MM.1S (cell line): ENCODE data around the gene RAB7A.

Source experiments
- DNase-seq: peaks from one replicate; pipeline ENCODE4 v3.0.0-alpha.2; 2015
- H2AFZ ChIP-seq: fragments of 300-600 bp; sonication (generic); 2 replicates; pipeline ENCODE4 v1.6.0; 2016; ENCODE audit warnings: antibody characterized with exemption, low read length
- H3F3A ChIP-seq: fragments of 300-600 bp; sonication (generic); 2 replicates; pipeline ENCODE4 v1.6.1; 2016; ENCODE audit warnings: mild to moderate bottlenecking, antibody characterized with exemption, low read length, moderate library complexity, mixed read lengths; ENCODE audit not compliant: insufficient read depth
- H3K27ac ChIP-seq: fragments of 300-600 bp; sonication (generic); 2 replicates; pipeline ENCODE4 v1.5.1; 2016; ENCODE audit warnings: mild to moderate bottlenecking, low read length
- H3K27me3 ChIP-seq: fragments of 300-600 bp; sonication (generic); replicated peaks from 2 replicates; pipeline ENCODE4 v1.6.0; 2016; ENCODE audit warnings: low read length; ENCODE audit not compliant: insufficient read depth
- H3K36me3 ChIP-seq: fragments of 300-600 bp; sonication (generic); replicated peaks from 2 replicates; pipeline ENCODE4 v1.6.1; 2016; ENCODE audit warnings: mild to moderate bottlenecking, low read length, mixed read lengths; ENCODE audit not compliant: insufficient read depth
- H3K4me1 ChIP-seq: fragments of 300-600 bp; sonication (generic); 2 replicates; pipeline ENCODE4 v1.6.1; 2016; ENCODE audit warnings: low read length, mixed read lengths
- H3K4me2 ChIP-seq: fragments of 300-600 bp; sonication (generic); 2 replicates; pipeline ENCODE4 v1.6.0; 2016; ENCODE audit warnings: low read depth, low read length
- H3K4me3 ChIP-seq: fragments of 300-600 bp; sonication (generic); 2 replicates; pipeline ENCODE4 v1.5.1; 2016; ENCODE audit warnings: low read length, mixed read lengths
- H3K79me2 ChIP-seq: fragments of 300-600 bp; sonication (generic); 2 replicates; pipeline ENCODE4 v1.6.1; 2016; ENCODE audit warnings: mixed run types, low read length, mixed read lengths
- H3K9ac ChIP-seq: fragments of 300-600 bp; sonication (generic); 2 replicates; pipeline ENCODE4 v1.6.1; 2016; ENCODE audit warnings: low read length, mixed read lengths
- H3K9me2 ChIP-seq: fragments of 300-600 bp; sonication (generic); replicated peaks from 2 replicates; pipeline ENCODE4 v1.6.1; 2016; ENCODE audit warnings: mild to moderate bottlenecking, low read length, mixed read lengths; ENCODE audit not compliant: insufficient read depth
- H3K9me3 ChIP-seq: fragments of 300-600 bp; sonication (generic); replicated peaks from 2 replicates; pipeline ENCODE4 v1.6.1; 2016; ENCODE audit warnings: mild to moderate bottlenecking, low read length, mixed read lengths; ENCODE audit not compliant: insufficient read depth
- H4K20me1 ChIP-seq: fragments of 300-600 bp; sonication (generic); 2 replicates; pipeline ENCODE4 v1.6.1; 2016; ENCODE audit warnings: mild to moderate bottlenecking, low read length, moderate library complexity, mixed read lengths; ENCODE audit not compliant: insufficient read depth
- CTCF ChIP-seq: fragments of 300-600 bp; sonication (generic); IDR thresholded peaks from 2 replicates; pipeline ENCODE4 v1.5.1; 2016; ENCODE audit warnings: antibody characterized with exemption, low read length, mixed read lengths
- EZH2 ChIP-seq: fragments of 300-600 bp; sonication (generic); optimal IDR thresholded peaks from 2 replicates; pipeline ENCODE3; 2017; ENCODE audit warnings: low read depth, mild to moderate bottlenecking, antibody characterized with exemption, low read length, mixed read lengths
- EZH2phosphoT487 ChIP-seq: fragments of 300-600 bp; sonication (generic); IDR thresholded peaks from 2 replicates; pipeline ENCODE4 v1.6.1; 2018; ENCODE audit warnings: antibody characterized with exemption, low read length

RAB7A gene

DNA sequence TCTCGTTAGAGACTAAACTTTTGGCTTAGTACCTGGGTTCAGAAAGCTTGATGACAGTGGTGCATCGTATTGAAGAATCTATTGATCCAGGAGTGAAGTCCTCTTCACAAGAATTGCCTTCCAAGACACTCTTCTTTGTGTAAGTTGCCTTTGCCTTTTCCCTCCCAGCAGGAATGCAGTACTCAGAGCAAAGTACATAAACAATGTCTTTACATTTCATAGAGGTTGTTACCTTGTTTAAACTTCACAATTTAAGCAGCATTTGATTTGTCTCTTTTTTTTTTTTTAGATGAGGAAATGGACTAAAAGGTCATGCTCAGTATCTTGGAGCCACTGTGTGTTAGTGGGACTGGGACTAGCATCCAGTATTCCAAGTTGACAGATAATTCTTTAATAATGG is 9.9 kb downstream of the RAB7A start:
- Histone ChIP-seq H3K4me3 (no peak overlapping the region), H3K4me2 (no peak overlapping the region), H3K9me2 (no peaks in the 10 kb centered on the region), H3K27me3 (no peaks in the 10 kb centered on the region), H2AFZ (no peak overlapping the region), H3K9me3 (no peaks in the 10 kb centered on the region), H4K20me1 (peaks cover 55% of the 10 kb centered on the region), H3K27ac (no peak overlapping the region), H3F3A (no peaks in the 10 kb centered on the region), H3K79me2 (peaks cover 99% of the 10 kb centered on the region), H3K4me1 (no peaks in the 10 kb centered on the region), H3K9ac (no peak overlapping the region), H3K36me3 (0 out of 2 replicates have a peak, but pooled peaks cover 7% of the 10 kb centered on the region)
- DNase-seq = no peak
- TF ChIP-seq EZH2 (no peak), EZH2phosphoT487 (no peak), CTCF (no peak)

GRCh38 chr3:128736601-128737000 is 10.6 kb downstream of the RAB7A start:
- Histone ChIP-seq H3F3A (no peaks in the 10 kb centered on the region), H2AFZ (no peak overlapping the region), H3K27me3 (no peaks in the 10 kb centered on the region), H3K9me2 (no peaks in the 10 kb centered on the region), H3K4me3 (no peak overlapping the region), H3K79me2 (peaks cover 99% of the 10 kb centered on the region), H3K36me3 (peaks cover 8% of the 10 kb centered on the region; the same call in 1 of the 2 replicates), H3K9me3 (no peaks in the 10 kb centered on the region), H3K9ac (no peak overlapping the region), H3K4me1 (no peaks in the 10 kb centered on the region), H3K27ac (no peak overlapping the region), H4K20me1 (peaks cover 57% of the 10 kb centered on the region), H3K4me2 (no peak overlapping the region)
- no peak for DNase-seq
- TF ChIP-seq EZH2 (no peak), CTCF (no peak), EZH2phosphoT487 (no peak)

DNA sequence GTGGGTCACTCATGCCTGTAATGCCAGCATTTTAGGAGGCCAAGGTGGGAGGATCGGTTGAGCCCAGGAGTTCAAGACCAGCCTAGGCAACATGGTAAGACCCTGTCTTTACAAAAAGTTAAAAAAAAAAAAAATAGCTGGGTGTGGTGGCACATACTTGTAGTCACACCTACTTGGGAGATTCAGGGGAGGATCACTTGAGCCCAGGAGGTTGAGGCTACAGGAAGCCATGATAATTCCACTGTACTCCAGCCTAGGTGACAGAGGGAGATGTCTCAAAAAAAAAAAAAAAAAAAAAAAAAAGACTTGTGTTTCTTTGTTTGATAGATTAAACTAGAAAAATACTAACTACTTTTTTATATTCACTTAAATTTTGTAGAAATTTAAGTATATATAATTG is 14.6 kb downstream of the RAB7A start:
- Histone ChIP-seq H3K4me2 (no peak overlapping the region), H3K27ac (no peak overlapping the region), H3K79me2 (peaks cover 98% of the 10 kb centered on the region), H3F3A (no peaks in the 10 kb centered on the region), H4K20me1 (peaks cover 24% of the 10 kb centered on the region), H3K4me1 (no peaks in the 10 kb centered on the region), H3K9me3 (no peaks in the 10 kb centered on the region), H3K9me2 (no peaks in the 10 kb centered on the region), H2AFZ (no peak overlapping the region), H3K36me3 (peaks cover 8% of the 10 kb centered on the region; the same call in 1 of the 2 replicates), H3K4me3 (no peak overlapping the region), H3K9ac (no peak overlapping the region), H3K27me3 (no peaks in the 10 kb centered on the region)
- TF ChIP-seq EZH2 = no peak
- TF ChIP-seq CTCF = no peak
- TF ChIP-seq EZH2phosphoT487 = no peak
- DNase-seq = no peak
